Measurements from ENCODE around the gene TNNT3.
"Not testable (repeated sequence)": the region's sequence is repeated elsewhere in the genome, so short reads cannot be mapped to it uniquely, and the experiment has no call there.

Gene TNNT3

GRCh38 chr11:1935156-1936071 is 15.9 kb downstream of the TNNT3 start:
- DNase-seq = no peak

- no peak for DNase-seq
These were observed 16.7 kb downstream of the TNNT3 start for GRCh38 chr11:1936072-1936780.

- DNase-seq = no peak
These were observed 17.5 kb downstream of the TNNT3 start for GRCh38 chr11:1936781-1937615.

- DNase-seq = no peak
These were observed 18.3 kb downstream of the TNNT3 start for GRCh38 chr11:1937616-1938342.

- no peak for DNase-seq
These were observed 19.0 kb downstream of the TNNT3 start for GRCh38 chr11:1938343-1939005.

- DNase-seq = no peak
These were observed 19.6 kb downstream of the TNNT3 start for GRCh38 chr11:1939006-1939625.

- not testable (repeated sequence) for DNase-seq
These were observed 20.3 kb downstream of the TNNT3 start for GRCh38 chr11:1939788-1940187.

GRCh38 chr11:1942558-1943260 is 23.2 kb downstream of the TNNT3 start:
- no peak for DNase-seq

- DNase-seq = no peak
These were observed 24.1 kb downstream of the TNNT3 start for GRCh38 chr11:1943576-1943975.

GRCh38 chr11:1943977-1944376 is 24.5 kb downstream of the TNNT3 start:
- no peak for DNase-seq

GRCh38 chr11:1946812-1947484 is 27.4 kb downstream of the TNNT3 start, which contains the start of gene MRPL23:
Gene MRPL23, plus strand, starts transcription at chr11:1947332. Its CDS starts 31 bp downstream, at chr11:1947363.
- DNase-seq = no peak

- DNase-seq = no peak
These were observed 28.2 kb downstream of the TNNT3 start for GRCh38 chr11:1947592-1948237.

GRCh38 chr11:1948389-1948788 is 28.9 kb downstream of the TNNT3 start:
- DNase-seq = no peak

GRCh38 chr11:1949302-1949701 is 29.8 kb downstream of the TNNT3 start:
- no peak for DNase-seq

- no peak for DNase-seq
These were observed 30.4 kb downstream of the TNNT3 start for GRCh38 chr11:1949922-1950321.

- DNase-seq = no peak
These were observed 33.4 kb downstream of the TNNT3 start for GRCh38 chr11:1952806-1953482.

GRCh38 chr11:1953489-1954266 is 34.2 kb downstream of the TNNT3 start:
- no peak for DNase-seq

- no peak for DNase-seq
These were observed 38.9 kb downstream of the TNNT3 start for GRCh38 chr11:1958367-1958766.

Data from inflammatory macrophage (primary cell).